IMR-90 (cell line): ENCODE measurements around the gene CIITA. TPM values are rescaled to one million over a fixed set of nuclear protein-coding genes. Genes with fewer than 3 reads are reported as not detected.
A peak's percentile ranks its signal among the peaks of the same experiment; 100 is the strongest.

ENCODE experiments used
- ATAC-seq: fragments of 200-7000 bp; cut with Tn5 transposase; 2 replicates; pipeline ENCODE4 v1.9.1; 2020; ENCODE audit warnings: low read depth, mild to moderate bottlenecking, moderate library complexity
- BruUV-seq: library from RNA; stranded (reverse); fragments of 400-500 nt; replicated peaks from 2 replicates; lab custom pipeline; 2021; lab: Mats Ljungman, UMichigan
- CTCF ChIA-PET: fragments of 300-600 bp; formaldehyde crosslinking; extraction: SDS; loops from one replicate; lab custom pipeline; 2021; ENCODE audit warnings: antibody characterized with exemption; lab: Yijun Ruan, JAX
- POLR2A ChIA-PET: fragments of 300-600 bp; sonication (Branson Sonifier 250); formaldehyde crosslinking; loops from one replicate; lab custom pipeline; 2022; ENCODE audit warnings: antibody characterized with exemption; ENCODE audit not compliant: unreplicated experiment; lab: Charles Lee
- DNase-seq: peaks from one replicate; pipeline ENCODE4 v3.0.0; 2013
- H2AFZ ChIP-seq: replicated peaks from 2 replicates; pipeline ENCODE3; 2013; ENCODE audit warnings: low read length, mild to moderate bottlenecking; ENCODE audit not compliant: poor library complexity
- H2AK5ac ChIP-seq: 2 replicates; pipeline ENCODE4 v1.6.1; 2013; ENCODE audit warnings: low read depth, low read length, inconsistent platforms
- H2AK9ac ChIP-seq: replicated peaks from 2 replicates; pipeline ENCODE3; 2013; ENCODE audit warnings: mild to moderate bottlenecking, low read depth, low read length, moderate library complexity; ENCODE audit not compliant: poor library complexity
- H2BK120ac ChIP-seq: 2 replicates; pipeline ENCODE4 v1.6.1; 2013; ENCODE audit warnings: low read depth, low read length, inconsistent platforms
- H2BK15ac ChIP-seq: 3 replicates; pipeline ENCODE4 v1.6.1; 2013; ENCODE audit warnings: low read depth, low read length, inconsistent platforms
- H2BK20ac ChIP-seq: 2 replicates; pipeline ENCODE4 v1.6.1; 2013; ENCODE audit warnings: low read depth, mild to moderate bottlenecking, inconsistent platforms, low read length, moderate library complexity
- H2BK5ac ChIP-seq: 2 replicates; pipeline ENCODE4 v1.6.1; 2013; ENCODE audit warnings: mild to moderate bottlenecking, low read depth, low read length, inconsistent platforms; ENCODE audit not compliant: poor library complexity, severe bottlenecking
- H3K14ac ChIP-seq: replicated peaks from 2 replicates; pipeline ENCODE4 v1.6.1; 2013; ENCODE audit warnings: low read depth, low read length, inconsistent platforms
- H3K18ac ChIP-seq: 2 replicates; pipeline ENCODE4 v1.6.1; 2013; ENCODE audit warnings: low read depth, low read length, control low read depth
- H3K23ac ChIP-seq: 2 replicates; pipeline ENCODE4 v1.6.1; 2013; ENCODE audit warnings: low read depth, low read length, inconsistent platforms
- H3K27ac ChIP-seq: 2 replicates; pipeline ENCODE4 v1.5.1; 2013; ENCODE audit warnings: mild to moderate bottlenecking, control low read depth, low read length; ENCODE audit not compliant: insufficient read depth
- H3K27me3 ChIP-seq: 2 replicates; pipeline ENCODE4 v1.6.1; 2013; ENCODE audit warnings: low read length; ENCODE audit not compliant: control insufficient read depth, insufficient read depth
- H3K36me3 ChIP-seq: 2 replicates; pipeline ENCODE4 v1.6.1; 2013; ENCODE audit warnings: low read length, mixed read lengths; ENCODE audit not compliant: control insufficient read depth, insufficient read depth
- H3K4ac ChIP-seq: 2 replicates; pipeline ENCODE4 v1.6.1; 2013; ENCODE audit warnings: low read depth, low read length, inconsistent platforms
- H3K4me1 ChIP-seq: 2 replicates; pipeline ENCODE4 v1.6.1; 2013; ENCODE audit warnings: low read length, mixed read lengths; ENCODE audit not compliant: control insufficient read depth, insufficient read depth
- H3K4me2 ChIP-seq: 2 replicates; pipeline ENCODE4 v1.6.1; 2013; ENCODE audit warnings: low read depth, mild to moderate bottlenecking, control low read depth, low read length, moderate library complexity
- H3K4me3 ChIP-seq: 2 replicates; pipeline ENCODE4 v1.5.1; 2013; ENCODE audit warnings: low read depth, mild to moderate bottlenecking, control low read depth, low read length, moderate library complexity; ENCODE audit not compliant: insufficient read depth
- H3K56ac ChIP-seq: 2 replicates; pipeline ENCODE4 v1.6.1; 2013; ENCODE audit warnings: low read length, inconsistent platforms; ENCODE audit not compliant: insufficient read depth; ENCODE audit errors: extremely low read depth
- H3K79me1 ChIP-seq, 2 experiments: 2 replicates each; pipeline ENCODE4 v1.6.1; 2013; ENCODE audit warnings: low read length in 2 of 2, inconsistent platforms in 1 of 2, low read depth in 1 of 2
- H3K9ac ChIP-seq: 2 replicates; pipeline ENCODE4 v1.6.1; 2013; ENCODE audit warnings: low read depth, low read length, control low read depth
- H3K9me1 ChIP-seq: 2 replicates; pipeline ENCODE4 v1.6.1; 2013; ENCODE audit warnings: low read length, inconsistent platforms; ENCODE audit not compliant: insufficient read depth
- H3K9me3 ChIP-seq: 2 replicates; pipeline ENCODE4 v1.6.1; 2013; ENCODE audit warnings: low read length; ENCODE audit not compliant: control insufficient read depth, insufficient read depth
- H4K20me1 ChIP-seq: 2 replicates; pipeline ENCODE4 v1.6.1; 2013; ENCODE audit warnings: low read length, inconsistent platforms; ENCODE audit not compliant: insufficient read depth
- H4K5ac ChIP-seq: 2 replicates; pipeline ENCODE4 v1.6.1; 2013; ENCODE audit warnings: mild to moderate bottlenecking, low read depth, low read length, control low read depth
- H4K8ac ChIP-seq, 2 experiments: 2 replicates each; pipeline ENCODE4 v1.6.1; 2013; ENCODE audit warnings: low read depth in 2 of 2, low read length in 2 of 2, control low read depth in 1 of 2, inconsistent platforms in 1 of 2
- H4K91ac ChIP-seq: 2 replicates; pipeline ENCODE4 v1.6.1; 2013; ENCODE audit warnings: low read depth, low read length, inconsistent platforms; ENCODE audit not compliant: insufficient read depth
- CEBPB ChIP-seq: IDR thresholded peaks from 2 replicates; pipeline ENCODE4 v1.6.1; 2012; ENCODE audit warnings: low read depth, low read length, improper control_type of control experiment
- CHD1 ChIP-seq: IDR thresholded peaks from 2 replicates; pipeline ENCODE4 v1.6.1; 2012; ENCODE audit warnings: low read depth, low read length, improper control_type of control experiment
- WGBS, 2 experiments: methylation state at CpG; one replicate each; pipeline versions ENCODE4 v1.1.5 to v1.1.7; 2013; ENCODE audit warnings: missing lambda C conversion rate in 2 of 2; ENCODE audit not compliant: insufficient read length in 1 of 2; ENCODE audit errors: extremely low coverage in 2 of 2; 5-methylcytosine and 5-hydroxymethylcytosine counted together
- dilution Hi-C: fragments of 300-500 bp; cut with HindIII; formaldehyde crosslinking; loops from one replicate; pipeline ENCODE4 v1.14.3; 2018; ENCODE audit warnings: low sequenced_read_pairs; ENCODE audit not compliant: unreplicated experiment
- in situ Hi-C: fragments of 300-500 bp; cut with MboI; formaldehyde crosslinking; loops from 3 replicates; pipeline ENCODE4 v1.14.3; 2019; ENCODE audit warnings: low sequenced_read_pairs, inconsistent platforms, mixed read lengths
- intact Hi-C: fragments of 100-400 bp; cut with micrococcal nuclease; formaldehyde crosslinking; loops from 2 replicates; pipeline ENCODE4 v1.10.0; 2022
- polyA plus RNA-seq, 3 experiments: library from polyadenylated mRNA; depleted of rRNA; stranded (reverse); fragments of >200 nt; gene quantifications; 2 replicates each; pipeline ENCODE4 v1.2.3, GENCODE V29; 2012; ENCODE audit warnings: low replicate concordance in 1 of 3
- total RNA-seq: library from RNA; depleted of rRNA; stranded (reverse); fragments of >200 nt; gene quantifications from 2 replicates; pipeline ENCODE4 v1.2.3, GENCODE V29; 2012

The CIITA gene
- total and polyA plus RNA-seq, 2 of the 4 experiments (the other 2 are of a cell fraction) = 0.10 TPM; not detected in 1

GRCh38 chr16:10862438-10862837 is 14.6 kb upstream of the CIITA start:
- DNase-seq (peak; percentile 54), ATAC-seq (no peak)
- POLR2A ChIA-PET = no interaction called here
- Histone ChIP-seq H3K27ac (no peak overlapping the region), H4K91ac (no peak overlapping the region), H3K18ac (no peak overlapping the region), H3K56ac (no peak overlapping the region), H4K20me1 (no peaks in the 10 kb centered on the region), H3K79me1 (no peaks in the 10 kb centered on the region), H2AFZ (no peak overlapping the region), H3K36me3 (no peaks in the 10 kb centered on the region), H4K5ac (no peak overlapping the region), H2AK9ac (no peak overlapping the region), H2AK5ac (no peak overlapping the region), H3K23ac (no peak overlapping the region), H3K4me1 (no peaks in the 10 kb centered on the region), H2BK15ac (no peak overlapping the region), H3K9ac (no peak overlapping the region), H2BK120ac (no peak overlapping the region), H3K4ac (no peak overlapping the region), H3K9me1 (no peaks in the 10 kb centered on the region), H4K8ac (no peak overlapping the region), H2BK20ac (no peak overlapping the region), H3K14ac (no peak overlapping the region), H3K9me3 (no peaks in the 10 kb centered on the region), H3K4me2 (no peak overlapping the region), H3K27me3 (peaks cover 2% of the 10 kb centered on the region), H3K4me3 (no peak overlapping the region), H2BK5ac (no peak overlapping the region)
- BruUV-seq = no TSS peak
- in situ Hi-C loops = no loop called here
- dilution Hi-C loops = no loop called here
- 67% methylated on average over 1 of the region's 2 CpGs; no CpG with 5 or more reads in 1 of the 2 experiments for WGBS, 2 experiments
- CTCF ChIA-PET = no interaction called here
- TF ChIP-seq CHD1 (no peak), CEBPB (peak; percentile 35; the same call in 1 of the 2 replicates)
- intact Hi-C loops = no loop called here
